Activated B cell treated with CpG ODN at 0.5 μM for 24 hours (primary cell): Measurements from ENCODE around the gene MEF2B. TPM values are rescaled to one million over a fixed set of nuclear protein-coding genes. Genes with fewer than 3 reads are reported as not detected.
"Not testable (repeated sequence)": the region's sequence is repeated elsewhere in the genome, so short reads cannot be mapped to it uniquely, and the experiment has no call there.

Source experiments
- ATAC-seq: fragments of 200-7000 bp; cut with Tn5 transposase; one replicate; pipeline ENCODE4 v1.10.0; 2021; ENCODE audit warnings: low read depth, mild to moderate bottlenecking, moderate library complexity
- CTCF ChIA-PET: fragments of 350-600 bp; sonication (Branson Sonifier 250); formaldehyde crosslinking; loops from one replicate; lab custom pipeline; 2021; ENCODE audit warnings: antibody characterized with exemption; lab: Charles Lee
- POLR2A ChIA-PET: fragments of 350-600 bp; sonication (Branson Sonifier 250); formaldehyde crosslinking; loops from one replicate; lab custom pipeline; 2021; ENCODE audit warnings: antibody characterized with exemption; lab: Charles Lee
- DNase-seq: peaks from one replicate; pipeline ENCODE4 v3.0.0; 2022
- H3K27ac Mint-ChIP-seq: one replicate; pipeline ENCODE4 v1.8.0; 2020; ENCODE audit warnings: mixed read lengths
- H3K27me3 Mint-ChIP-seq: one replicate; pipeline ENCODE4 v1.8.0; 2021; ENCODE audit warnings: mixed read lengths
- H3K36me3 Mint-ChIP-seq: one replicate; pipeline ENCODE4 v1.8.0; 2021; ENCODE audit warnings: low read depth, mixed read lengths
- H3K4me1 Mint-ChIP-seq: one replicate; pipeline ENCODE4 v1.8.0; 2021; ENCODE audit warnings: mixed read lengths
- H3K4me3 Mint-ChIP-seq: one replicate; pipeline ENCODE4 v1.8.0; 2020; ENCODE audit warnings: mild to moderate bottlenecking, mixed read lengths
- H3K9me3 Mint-ChIP-seq: one replicate; pipeline ENCODE4 v1.8.0; 2020; ENCODE audit warnings: mixed read lengths
- CTCF ChIP-seq: fragments of 200-600 bp; IDR thresholded peaks from one replicate; pipeline ENCODE4 v1.8.0; 2022; ENCODE audit warnings: antibody characterized with exemption, mild to moderate bottlenecking
- intact Hi-C: fragments of 100-400 bp; cut with micrococcal nuclease; formaldehyde crosslinking; loops from one replicate; pipeline ENCODE4 v1.15.1; 2024
- total RNA-seq: library from RNA; stranded (reverse); gene quantifications from 2 replicates; pipeline ENCODE4 v1.2.3, GENCODE V29; 2022

MEF2B gene
- total RNA-seq, 1 donor from 2014 or later, result 15.5 TPM

- Mint-ChIP-seq H3K4me1 (peaks cover 23% of the 10 kb centered on the region), H3K27ac (peak overlapping the region; percentile 35), H3K4me3 (peak overlapping the region; percentile 78), H3K36me3 (peaks cover 28% of the 10 kb centered on the region), H3K9me3 (no peaks in the 10 kb centered on the region), H3K27me3 (no peaks in the 10 kb centered on the region)
- ATAC-seq, result peak; percentile 36
- CTCF ChIA-PET, result no interaction called here
- no peak for TF ChIP-seq CTCF
- no peak for DNase-seq
- POLR2A ChIA-PET, result interaction anchor here (0.8 kb wide), 1 partner anchor 405 kb away, joined by 3 read pairs; no protein-coding TSS in a partner anchor
- intact Hi-C loops, result no loop called here
Measured at GRCh38 chr19:19106056-19106551, 64.0 kb downstream of the MEF2B start.

- intact Hi-C loops, result no loop called here
- Mint-ChIP-seq H3K27ac (peak overlapping the region; percentile 35), H3K9me3 (no peaks in the 10 kb centered on the region), H3K4me3 (peak overlapping the region; percentile 78), H3K36me3 (peaks cover 34% of the 10 kb centered on the region), H3K27me3 (no peaks in the 10 kb centered on the region), H3K4me1 (peaks cover 18% of the 10 kb centered on the region)
- ChIA-PET CTCF (no interaction called here), POLR2A (interaction anchor here (0.8 to 1.0 kb wide), 2 partner anchors 40 to 404 kb away, joined by 3 to 4 read pairs; no protein-coding TSS in a partner anchor)
- TF ChIP-seq CTCF, result no peak
- no peak for DNase-seq
- ATAC-seq, result peak; percentile 72
Measured at GRCh38 chr19:19105365-19106055, 64.6 kb downstream of the MEF2B start.

- no peak for ATAC-seq
- H3K36me3 Mint-ChIP-seq, result peaks cover 44% of the 10 kb centered on the region
- no peak for DNase-seq
- intact Hi-C loops, result no loop called here
- CTCF ChIA-PET, result no interaction called here
- H3K4me3 Mint-ChIP-seq, result no peak overlapping the region
- H3K27ac Mint-ChIP-seq, result no peak overlapping the region
- H3K4me1 Mint-ChIP-seq, result peaks cover 11% of the 10 kb centered on the region
- no peak for TF ChIP-seq CTCF
- H3K9me3 Mint-ChIP-seq, result no peaks in the 10 kb centered on the region
- no peaks in the 10 kb centered on the region for H3K27me3 Mint-ChIP-seq
- POLR2A ChIA-PET, result no interaction called here
Measured at GRCh38 chr19:19103167-19103566, 66.9 kb downstream of the MEF2B start.

DNA sequence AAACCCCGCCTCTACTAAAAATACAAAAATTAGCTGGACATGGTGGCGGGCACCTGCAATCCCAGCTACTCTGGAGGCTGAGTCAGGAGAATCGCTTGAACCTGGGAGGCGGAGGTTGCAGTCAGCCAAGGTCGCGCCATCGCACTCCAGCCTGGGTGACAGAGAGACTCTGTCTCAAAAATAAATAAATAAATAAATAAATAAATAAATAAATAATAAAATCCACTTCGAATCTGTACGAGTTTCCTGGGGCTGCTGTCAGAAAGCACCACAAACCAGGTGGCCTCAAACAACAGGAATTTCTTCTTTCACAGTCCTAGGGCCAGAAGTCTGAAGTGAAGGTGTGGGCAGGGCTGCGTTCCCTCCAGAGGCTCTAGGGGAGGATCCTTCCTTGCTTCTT, 67.5 kb downstream of the MEF2B start:
- ATAC-seq, DNase-seq, H3K27ac Mint-ChIP-seq, H3K4me3 Mint-ChIP-seq, intact Hi-C loops, H3K27me3 Mint-ChIP-seq, H3K9me3 Mint-ChIP-seq, CTCF ChIA-PET, POLR2A ChIA-PET: not testable (repeated sequence)
- Mint-ChIP-seq H3K4me1 (peaks cover 11% of the 10 kb centered on the region), H3K36me3 (peaks cover 42% of the 10 kb centered on the region)

GRCh38 chr19:19101540-19101939, 68.5 kb downstream of the MEF2B start:
- no peak for TF ChIP-seq CTCF
- DNase-seq, result no peak
- H3K36me3 Mint-ChIP-seq, result peaks cover 43% of the 10 kb centered on the region
- no peak for ATAC-seq
- no peaks in the 10 kb centered on the region for H3K9me3 Mint-ChIP-seq
- intact Hi-C loops, result no loop called here
- H3K27me3 Mint-ChIP-seq, result no peaks in the 10 kb centered on the region
- peaks cover 11% of the 10 kb centered on the region for H3K4me1 Mint-ChIP-seq
- no peak overlapping the region for H3K27ac Mint-ChIP-seq
- ChIA-PET CTCF (no interaction called here), POLR2A (no interaction called here)
- no peak overlapping the region for H3K4me3 Mint-ChIP-seq
